Activated CD4-positive, CD25-positive, alpha-beta regulatory T cell treated with anti-CD3 and anti-CD28 coated beads, Interleukin-2, amount 50 U/mL, for 16 hours (primary cell): ENCODE data around the gene FTCDNL1.

ENCODE experiments used
- DNase-seq: peaks from one replicate; pipeline ENCODE4 v3.0.0-alpha.2; 2020; ENCODE audit warnings: low read depth, low spot score

The FTCDNL1 gene

GRCh38 chr2:199742884-199743283, 108.1 kb downstream of the FTCDNL1 start:
- no peak for DNase-seq

- DNase-seq: no peak
These were observed 110.9 kb downstream of the FTCDNL1 start for GRCh38 chr2:199740111-199740428.

- peak; percentile 26 for DNase-seq
These were observed 111.4 kb downstream of the FTCDNL1 start for GRCh38 chr2:199739413-199740110.

DNA sequence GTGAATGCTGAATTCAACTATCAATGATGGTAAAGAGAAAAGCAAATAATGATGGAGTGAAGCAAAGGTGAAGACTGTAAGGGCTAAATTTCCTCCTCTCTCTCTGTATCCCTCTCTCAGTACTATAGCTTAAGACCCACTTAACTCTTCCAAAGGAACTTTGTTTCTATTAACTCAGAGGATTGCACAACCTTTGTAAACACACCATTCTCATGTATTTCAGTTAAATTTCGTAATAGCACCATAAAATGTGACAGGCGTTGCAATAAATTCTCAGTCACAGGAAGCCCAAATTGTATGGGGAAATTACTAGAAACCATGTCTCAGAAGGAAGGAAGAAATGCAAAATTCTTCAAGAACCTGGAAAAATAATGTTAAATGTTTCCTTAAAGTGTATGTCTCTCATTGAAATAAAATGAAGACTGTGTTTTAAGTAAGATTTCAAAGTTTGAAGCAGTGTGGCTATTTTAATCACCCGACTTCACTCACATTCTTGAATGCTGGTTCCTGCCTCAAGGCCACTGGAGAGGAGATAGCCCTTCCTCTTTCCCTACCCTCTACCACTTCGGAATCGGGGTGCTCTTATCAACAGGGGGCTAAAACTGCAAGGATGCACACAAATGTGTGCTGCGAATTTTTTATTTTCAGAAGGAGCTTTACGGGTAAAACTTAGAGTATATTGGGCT, 112.1 kb downstream of the FTCDNL1 start:
- DNase-seq: no peak

DNA sequence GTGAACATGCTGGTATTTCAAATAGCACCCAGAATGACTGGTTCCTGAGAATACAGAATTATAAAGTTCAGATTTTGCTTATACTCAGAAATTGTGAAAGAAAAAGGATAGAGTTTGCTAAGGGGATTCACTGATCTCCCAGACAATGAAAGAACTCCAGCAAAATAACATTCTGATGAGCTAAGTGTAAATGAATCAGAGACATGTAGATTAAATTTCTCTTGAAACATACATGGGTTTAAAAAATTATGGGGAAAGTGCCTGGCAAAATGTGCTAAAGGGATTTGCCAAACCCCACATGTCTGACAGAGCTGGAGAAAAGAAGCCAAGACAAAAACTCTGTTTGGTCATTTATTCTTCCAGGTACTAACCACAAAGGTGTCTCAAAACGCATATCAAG, 116.3 kb downstream of the FTCDNL1 start:
- DNase-seq: no peak

- DNase-seq: no peak
These were observed 117.0 kb downstream of the FTCDNL1 start for GRCh38 chr2:199734011-199734410.

- DNase-seq: no peak
These were observed 123.2 kb downstream of the FTCDNL1 start for GRCh38 chr2:199727801-199728200.

DNA sequence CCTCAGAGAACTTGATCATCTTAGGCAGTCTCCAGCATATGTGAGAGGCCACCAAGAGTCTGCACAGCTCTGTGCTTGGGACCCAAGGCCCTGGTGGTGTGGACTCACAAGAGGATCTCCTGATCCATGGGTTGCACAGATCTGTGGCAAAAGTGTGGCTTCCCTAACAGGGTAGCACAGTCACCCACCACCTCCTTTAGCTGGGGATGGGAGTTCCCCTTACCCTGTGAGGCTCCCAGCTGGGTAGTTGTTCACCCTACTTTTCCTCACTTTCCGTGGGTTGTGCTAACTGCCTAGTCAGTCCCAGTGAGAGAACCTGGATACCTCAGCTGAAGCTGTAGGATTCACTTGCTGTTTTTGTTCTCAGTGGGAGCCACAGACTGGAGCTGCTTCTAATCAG, 123.7 kb downstream of the FTCDNL1 start:
- DNase-seq: no peak

DNA sequence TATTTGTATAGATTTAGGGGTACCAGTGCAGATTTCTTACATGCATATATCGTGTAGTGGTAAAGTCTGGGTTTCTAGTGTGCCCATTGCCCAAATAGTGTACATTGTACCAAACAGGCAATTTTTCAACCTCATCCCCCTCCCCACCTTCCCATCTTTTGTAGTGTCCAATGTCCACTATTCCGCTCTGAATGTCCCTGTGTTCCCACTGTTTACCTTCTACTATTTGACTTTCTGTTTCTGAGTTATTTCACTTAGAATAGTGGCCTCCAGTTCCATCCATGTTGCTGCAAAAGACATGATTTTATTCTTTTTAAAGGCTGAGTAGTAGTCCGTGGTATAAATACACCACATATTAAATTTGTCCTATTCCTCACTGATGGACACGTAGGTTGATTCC, 132.9 kb downstream of the FTCDNL1 start:
- DNase-seq: no peak

- no peak for DNase-seq
These were observed 133.4 kb downstream of the FTCDNL1 start for GRCh38 chr2:199717587-199717907.

DNA sequence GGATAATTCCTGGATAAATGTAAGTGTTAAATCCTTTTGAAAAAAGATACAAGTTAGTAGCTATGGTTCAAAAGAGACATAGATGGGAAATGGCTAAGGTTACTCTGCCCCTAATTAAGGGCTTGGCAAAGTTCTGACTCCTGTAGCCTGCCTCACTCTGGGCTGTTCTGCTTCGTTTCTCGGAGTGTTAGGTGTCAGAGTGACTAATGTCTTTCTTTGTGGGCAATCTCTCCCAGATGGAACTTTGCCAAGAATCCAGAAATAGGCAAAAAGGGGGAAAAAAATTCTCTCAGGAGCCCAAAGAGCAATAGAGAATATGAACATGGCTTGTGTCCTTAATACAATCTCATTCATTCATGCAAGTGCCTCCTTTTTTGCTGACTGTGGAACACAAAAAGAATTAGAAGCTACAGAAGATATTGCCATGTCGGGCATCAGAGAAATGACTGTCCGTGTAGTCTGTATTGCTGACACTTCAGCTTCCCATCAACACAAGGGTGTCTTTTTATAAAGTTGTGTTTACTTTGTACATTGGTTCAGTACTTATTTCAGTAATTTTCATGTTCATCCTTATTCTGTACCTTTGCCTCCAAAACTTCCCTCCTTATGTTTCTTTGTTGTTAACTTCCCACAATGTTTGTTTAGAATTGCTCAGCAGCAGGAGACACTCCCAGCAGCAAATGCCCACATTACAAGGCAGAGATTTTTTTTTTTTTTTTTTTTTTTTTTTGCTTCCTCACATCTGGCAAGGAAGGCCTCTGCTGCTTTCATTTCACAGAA, 134.0 kb downstream of the FTCDNL1 start:
- DNase-seq: no peak

DNA sequence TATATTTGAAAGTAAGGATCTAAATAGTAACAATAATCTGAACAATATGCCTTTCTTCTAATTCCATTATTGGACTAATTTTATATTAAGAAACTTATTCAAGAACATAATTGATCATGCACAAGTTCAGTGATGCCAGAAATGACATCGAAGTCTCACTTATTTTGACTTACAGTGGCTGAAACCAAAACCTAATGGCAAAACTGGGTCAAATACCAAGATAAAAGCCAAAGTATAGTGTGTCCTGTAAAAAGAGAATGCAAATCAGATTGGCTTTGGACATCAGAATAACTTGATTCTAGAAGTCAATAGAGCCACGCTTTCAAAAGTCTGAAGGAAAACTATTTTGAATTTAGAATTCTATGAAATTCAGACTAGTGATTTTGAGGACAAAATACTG, 137.2 kb downstream of the FTCDNL1 start:
- DNase-seq: no peak

DNA sequence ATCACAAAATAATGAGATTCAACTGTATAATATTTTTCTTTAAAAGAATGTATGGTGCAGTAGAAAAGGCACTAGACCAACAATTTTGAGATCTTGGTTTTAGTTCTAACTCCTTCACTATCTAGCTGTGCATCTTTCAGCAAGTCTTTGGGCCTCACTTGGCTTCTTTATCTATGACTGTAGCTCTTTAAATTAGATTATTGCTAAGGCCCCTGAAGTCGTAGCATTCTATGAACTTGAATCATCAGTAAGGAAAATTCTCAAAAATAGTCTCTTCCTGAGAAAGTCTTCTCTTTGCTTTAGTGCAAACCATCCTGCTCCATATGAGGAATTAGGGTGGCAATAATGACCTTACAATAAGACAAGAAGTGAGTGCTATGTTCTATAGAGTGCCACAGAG, 140.4 kb downstream of the FTCDNL1 start:
- no peak for DNase-seq
